GM18867 (cell line): ENCODE data around the gene ANKRD37.
A peak's percentile ranks its signal among the peaks of the same experiment; 100 is the strongest.

Source experiments
- ATAC-seq: cut with Tn5 transposase; IDR thresholded peaks from one replicate; pipeline ENCODE4 v1.9.1; 2021; ENCODE audit warnings: mild to moderate bottlenecking, moderate library complexity; ENCODE audit not compliant: unreplicated experiment

The ANKRD37 gene

DNA sequence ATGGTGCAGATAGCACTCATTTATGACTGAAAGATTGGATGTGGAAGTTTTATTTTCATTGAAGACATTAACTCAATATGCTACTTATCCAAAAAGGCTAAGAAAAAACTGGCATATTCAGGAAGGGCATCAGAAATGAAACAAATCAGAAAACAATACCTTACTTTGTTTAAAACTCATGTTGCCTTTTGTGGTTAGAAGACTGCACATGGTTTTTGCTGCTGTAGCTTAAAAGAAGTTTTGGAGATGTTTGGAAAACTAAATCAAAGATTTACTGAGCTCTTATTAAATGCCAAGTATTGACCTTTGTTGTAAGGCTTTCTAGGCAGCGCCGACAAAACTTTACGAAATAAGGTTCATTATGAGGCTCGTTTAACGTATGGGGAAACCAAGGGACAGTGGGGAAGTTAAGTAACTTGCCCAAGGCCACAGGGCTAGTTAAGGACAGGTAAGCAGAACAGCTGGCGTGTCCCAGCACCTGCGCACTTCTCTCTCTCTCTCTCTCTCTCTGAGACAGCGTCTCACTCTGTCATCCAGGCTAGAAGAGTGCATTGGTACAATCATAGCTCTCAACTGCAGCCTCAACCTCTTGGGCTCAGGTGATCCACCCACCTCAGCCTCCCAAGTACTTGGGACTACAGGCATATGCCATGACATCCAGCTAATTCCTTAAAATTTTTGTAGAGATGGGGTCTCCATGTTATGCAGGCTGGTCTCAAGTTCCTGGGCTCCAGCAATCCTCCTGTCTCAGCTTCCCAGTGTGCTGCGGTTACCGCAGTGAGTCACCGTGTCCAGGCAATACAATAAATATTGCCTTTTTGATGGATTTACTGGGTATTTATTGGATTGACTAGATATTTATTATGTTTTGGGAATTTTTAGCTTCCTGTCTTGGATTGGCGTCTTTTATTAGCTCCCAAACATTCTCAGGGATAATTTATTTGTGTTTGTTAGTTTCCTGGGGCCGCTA is 17.0 kb upstream of the ANKRD37 start:
- ATAC-seq = no peak

DNA sequence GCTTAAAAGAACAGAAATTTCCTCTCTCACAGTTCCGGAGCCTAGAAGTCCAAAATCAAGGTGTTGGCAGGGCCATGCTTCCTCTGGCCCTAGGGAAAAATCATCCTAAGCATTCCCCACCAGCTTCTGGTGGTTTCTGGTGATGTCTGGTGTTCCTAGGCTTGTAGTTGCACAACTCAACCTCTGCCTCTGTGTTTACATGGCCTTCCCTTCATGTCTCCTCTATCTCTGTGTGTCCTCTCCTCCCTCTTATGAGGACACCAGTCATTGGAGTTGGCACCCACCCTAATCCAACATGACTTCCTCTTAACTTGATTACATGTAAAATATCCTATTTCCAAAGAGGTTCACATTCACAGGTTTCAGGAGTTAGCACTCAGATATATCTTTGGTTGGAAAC is 16.3 kb upstream of the ANKRD37 start:
- ATAC-seq = no peak

DNA sequence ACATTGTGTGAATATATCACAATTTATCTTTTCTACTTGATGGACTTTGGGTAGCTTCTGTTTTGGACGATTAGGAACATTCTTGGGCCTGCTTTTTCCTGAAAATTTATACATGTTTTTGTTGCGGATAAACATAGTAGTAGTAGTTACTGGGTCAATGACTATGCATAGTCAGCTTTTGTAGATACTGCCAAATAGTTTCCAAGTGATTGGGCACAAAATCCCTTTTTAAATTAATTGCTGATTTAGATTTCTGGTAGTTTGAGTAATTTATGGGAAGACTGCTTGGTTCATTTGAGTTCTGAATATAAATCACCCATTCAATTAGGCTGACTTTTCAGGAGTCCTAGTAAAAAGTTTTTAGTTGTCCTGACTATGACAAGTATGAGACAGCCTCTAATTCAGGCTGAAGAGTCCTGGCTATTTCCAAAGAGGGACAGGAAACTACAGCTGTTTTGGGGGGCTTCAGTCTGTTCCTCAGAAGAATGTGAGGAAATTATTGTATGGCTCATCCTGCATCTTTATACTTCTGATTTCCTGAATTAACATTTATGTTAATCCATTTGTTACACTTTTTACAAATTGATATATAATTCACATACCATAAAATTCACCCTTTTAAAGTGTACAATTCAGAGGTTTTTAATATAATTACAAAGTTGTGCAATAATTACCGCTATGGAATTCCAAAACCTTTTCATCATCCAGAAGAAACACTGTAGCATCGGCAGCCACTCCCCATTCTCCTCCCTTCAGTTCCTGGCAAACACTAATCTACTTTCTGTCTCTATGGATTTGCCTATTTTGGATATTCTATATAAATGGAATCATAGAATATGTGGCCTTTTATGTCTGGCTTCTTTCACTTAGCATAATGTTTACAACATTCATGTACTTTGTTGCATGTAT is 15.1 kb upstream of the ANKRD37 start:
- no peak for ATAC-seq

DNA sequence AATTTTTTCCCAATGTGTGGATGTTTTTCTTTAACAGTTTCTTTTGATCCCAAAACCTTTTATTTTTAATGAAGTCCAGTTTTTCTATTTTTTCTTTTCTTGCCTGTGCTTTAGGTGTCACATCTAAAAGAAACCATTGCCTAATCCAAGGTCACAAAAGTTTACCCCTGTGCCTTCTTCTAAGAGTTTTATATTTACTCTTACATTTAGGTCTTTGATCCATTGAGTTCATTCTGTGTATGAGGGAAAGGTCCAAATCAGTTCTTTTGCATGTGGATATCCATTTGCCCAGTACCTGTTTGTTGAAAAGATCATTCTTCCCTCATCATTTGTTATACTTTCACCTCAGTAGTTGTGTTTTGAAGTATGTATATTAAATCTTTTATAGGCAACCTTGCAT is 13.9 kb upstream of the ANKRD37 start:
- no peak for ATAC-seq

DNA sequence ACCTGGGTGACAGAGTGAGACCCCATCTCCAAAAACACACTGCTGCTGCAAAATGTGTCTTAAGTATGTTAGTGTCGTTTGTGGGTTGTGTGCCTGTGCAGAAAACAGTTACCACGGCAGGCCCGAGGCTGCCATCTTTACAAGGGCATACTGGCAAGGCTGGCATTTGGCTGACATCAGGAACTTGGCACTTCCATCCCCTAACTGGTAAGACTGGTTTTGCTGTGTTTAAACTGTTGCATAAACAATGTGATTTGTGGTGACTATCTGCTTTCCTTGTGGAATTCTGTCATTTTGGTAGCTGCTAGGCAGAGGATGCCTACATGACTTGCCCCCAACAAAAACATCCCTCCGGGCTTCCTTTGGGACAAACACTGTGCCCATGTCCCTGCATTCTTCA is 13.2 kb upstream of the ANKRD37 start:
- ATAC-seq = no peak

DNA sequence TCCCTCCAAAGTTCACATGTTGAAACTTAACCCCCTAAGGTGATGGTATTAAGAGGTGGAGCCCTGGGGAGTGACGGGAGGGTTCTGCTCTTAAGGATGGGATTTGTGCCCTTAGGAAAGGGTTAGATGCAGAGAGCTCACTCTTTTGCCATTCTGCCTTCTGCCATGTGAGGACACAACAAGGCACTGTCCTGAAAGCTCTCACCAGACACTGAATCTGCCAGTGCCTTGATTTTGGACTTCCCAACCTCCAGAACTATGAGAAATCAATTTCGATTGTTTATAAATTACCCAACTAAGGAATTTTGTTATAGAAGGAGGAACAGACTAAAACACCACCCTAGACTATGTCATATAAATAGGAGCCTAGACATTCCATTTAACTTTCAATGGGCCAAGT is 12.6 kb upstream of the ANKRD37 start:
- no peak for ATAC-seq

DNA sequence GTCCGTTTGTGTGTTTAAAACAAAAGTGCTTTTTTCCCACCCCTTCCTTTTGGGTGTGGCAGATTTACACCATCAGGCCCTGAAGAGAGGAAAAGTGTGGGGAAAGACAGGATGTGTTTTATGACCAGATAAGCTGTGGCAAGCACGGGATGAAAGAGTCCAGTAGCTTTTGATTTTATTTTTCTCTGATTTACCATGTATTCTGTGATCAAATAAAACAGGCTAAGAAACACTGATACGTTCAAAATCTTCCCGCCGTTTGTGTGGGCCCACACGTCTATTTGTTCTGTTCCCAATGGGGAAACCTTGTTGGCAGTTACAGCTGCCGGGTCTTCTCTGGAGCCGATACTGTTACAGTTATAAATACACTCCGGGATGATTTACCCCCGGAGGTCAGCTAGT is 11.7 kb upstream of the ANKRD37 start:
- ATAC-seq = no peak

DNA sequence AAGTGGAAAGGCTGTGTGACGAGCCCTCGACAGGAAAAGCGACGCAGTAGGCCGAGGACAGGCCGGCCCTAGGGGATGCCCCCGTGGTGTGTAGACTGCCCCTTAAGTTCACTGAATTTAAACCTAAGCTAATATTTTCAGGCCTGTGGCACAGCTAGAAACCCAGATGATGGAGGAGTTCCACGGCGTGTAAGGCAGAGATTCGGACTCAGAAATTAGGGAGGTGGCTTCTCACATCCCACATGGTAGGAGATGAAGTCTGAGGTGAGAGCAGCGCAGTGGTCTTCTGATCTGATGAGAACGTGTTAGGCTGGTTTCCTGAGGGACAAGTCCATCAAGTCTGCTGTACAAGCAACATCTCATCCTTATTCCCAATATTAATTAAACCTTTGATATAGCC is 8.7 kb upstream of the ANKRD37 start:
- ATAC-seq = no peak

DNA sequence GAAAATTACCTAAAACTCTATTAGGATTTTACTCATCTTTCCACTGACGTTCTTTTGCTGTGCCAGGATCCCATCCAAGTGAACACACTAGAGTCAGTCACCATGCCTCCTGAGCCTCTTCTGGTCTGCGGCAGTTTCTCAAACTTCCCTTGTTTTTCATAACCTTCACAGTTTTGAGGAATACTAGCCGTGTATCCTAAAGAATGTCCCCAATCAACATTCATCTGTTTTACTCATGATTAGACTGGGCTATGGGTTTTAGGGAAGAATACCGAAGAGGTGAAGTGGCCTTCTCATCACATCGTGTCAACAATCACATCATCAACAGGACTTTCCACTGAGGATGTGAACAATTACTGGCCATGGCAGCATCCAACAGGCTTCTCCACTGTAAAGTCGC is 5.7 kb upstream of the ANKRD37 start:
- ATAC-seq = no peak

DNA sequence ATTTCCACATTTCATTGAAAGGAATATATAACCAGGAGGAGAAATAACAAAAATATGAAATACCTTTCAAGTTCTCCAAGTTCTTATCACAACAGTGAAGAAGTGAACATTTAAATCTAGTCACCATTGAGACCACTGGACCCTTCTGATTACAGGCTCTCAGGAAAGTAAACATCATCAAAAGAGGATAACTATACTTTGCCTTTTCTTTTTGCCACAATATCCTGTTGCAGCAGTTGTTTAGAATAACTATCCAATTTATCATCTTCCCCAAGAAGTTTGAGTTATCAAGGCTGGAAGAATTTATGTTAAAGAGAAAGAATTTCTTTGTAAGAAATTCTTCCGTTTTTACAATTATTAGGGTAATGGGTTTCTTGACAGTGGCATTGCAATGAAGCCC is 4.5 kb upstream of the ANKRD37 start:
- no peak for ATAC-seq

DNA sequence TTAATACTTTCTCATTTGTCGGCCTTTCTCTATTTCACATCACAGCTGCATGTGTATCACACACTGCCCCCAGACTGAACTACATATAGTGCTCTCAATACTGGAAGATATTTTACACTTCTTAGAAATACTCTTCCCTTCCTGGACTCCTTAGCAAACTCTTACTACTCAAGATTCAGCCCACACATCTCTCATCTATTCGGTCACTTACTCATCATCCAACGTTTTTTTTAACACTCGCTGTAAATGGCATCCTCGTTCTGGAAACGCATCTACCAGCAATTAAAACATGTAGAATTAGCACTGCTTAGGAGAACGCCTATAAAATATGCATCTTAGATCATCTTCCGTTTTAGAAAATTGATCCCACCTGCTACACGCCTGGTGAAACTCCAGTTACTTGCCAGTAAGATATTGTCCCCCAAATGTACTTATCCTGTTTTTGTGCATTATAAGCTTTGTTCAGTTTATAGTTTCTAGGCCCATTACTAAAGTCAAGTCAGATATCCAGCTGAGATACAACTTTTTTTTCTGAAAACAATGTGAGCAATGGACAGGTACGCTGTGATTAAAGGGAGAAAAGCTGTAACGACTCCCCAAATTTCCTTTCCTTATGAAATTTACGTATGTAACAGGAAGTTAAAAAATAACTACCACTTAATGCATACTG is 1.9 kb upstream of the ANKRD37 start:
- no peak for ATAC-seq

DNA sequence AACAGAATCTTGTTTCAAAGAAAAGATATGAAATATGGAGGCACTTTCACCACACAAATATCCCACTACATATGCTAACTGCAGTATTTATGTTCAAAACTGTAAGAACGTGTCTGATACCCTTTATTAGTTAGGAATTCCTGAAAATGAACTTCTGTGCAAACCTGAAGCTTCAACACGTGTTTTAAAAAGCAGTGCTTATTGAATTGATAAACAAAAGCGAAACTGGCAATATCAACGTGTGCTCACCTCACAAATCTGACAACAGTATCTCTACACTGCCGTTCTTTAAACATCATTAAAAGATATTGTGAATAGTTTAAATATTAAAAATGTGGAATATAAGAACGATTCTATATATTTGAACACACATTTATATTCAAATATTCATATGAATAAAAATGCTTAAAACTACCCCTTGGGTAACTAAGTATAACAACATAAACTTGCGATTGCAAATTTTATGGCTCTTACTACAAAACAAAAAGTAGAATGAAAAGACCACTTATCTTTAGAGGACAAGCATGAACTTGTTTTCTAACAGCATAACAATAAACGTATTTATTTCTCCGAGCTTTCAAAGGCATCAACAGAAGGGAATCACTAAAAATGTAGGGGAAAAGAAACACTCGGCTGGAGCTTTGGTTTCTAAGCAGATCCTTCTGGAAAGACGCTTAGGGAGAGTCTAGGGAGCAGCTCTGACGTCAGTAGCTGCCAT is 1.2 kb upstream of the ANKRD37 start, which contains the start of gene LRP2BP:
LRP2BP (minus strand) TSS at position 687 of the 718 bp plus-strand sequence. CDS start 17,738 bp downstream, outside the sequence.
- no peak for ATAC-seq

DNA sequence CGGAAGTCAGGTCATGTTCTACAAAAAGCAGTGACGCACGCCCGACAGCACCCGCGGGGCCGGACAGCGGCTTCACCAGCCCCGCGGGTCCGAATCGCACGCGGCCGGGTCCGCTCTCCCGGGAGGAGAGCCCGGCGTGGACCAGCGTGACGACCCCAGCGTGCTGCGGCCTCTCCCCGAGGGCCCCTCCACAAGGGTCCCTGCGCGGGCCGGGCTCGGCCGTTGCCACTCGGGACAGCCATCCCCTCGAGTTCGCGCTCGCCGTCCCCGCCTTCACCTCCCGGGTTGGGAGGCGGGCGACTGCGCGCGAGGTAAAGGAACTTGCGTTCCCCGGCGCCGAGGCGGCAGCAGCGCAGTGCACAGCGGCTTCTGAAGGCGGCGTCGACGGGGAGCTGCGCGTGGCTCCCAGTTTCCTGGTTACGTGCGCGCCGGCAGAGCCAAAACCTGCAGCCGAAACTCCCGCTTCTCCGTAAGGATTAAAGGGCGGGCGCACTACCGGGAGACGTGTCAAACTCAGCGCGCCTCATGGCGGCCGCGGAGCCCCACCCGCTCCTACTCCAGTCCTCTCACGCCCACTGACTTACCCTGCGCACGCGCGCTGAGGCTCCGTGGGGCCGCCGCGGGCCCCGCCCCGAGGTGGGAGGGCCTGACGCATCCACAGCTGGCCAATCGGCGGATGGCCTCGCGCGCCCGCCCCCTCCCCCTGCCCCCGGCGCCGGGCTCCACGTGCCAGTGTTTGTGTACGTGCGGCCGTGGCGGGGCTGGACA is 501 bp upstream of the ANKRD37 start:
- ATAC-seq = peak; percentile 77

DNA sequence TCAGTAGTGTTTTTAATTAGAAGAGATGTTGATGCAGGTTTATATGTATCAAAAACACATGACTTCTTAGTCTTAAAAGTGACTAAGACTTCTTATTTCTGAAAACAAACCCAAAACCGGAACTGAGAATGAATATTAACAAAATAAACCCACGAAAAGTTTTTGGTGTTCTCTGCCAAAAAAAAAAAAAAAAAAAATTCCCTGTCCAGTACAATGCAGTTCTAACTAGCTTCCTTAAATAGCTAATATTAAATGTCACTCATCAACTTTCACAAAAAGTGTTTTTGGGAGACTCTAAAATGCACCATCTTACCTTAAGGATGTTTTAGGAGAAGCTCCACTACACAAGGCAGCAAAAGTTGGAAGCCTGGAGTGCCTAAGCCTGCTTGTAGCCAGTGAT is 2.0 kb downstream of the ANKRD37 start:
- ATAC-seq = no peak

DNA sequence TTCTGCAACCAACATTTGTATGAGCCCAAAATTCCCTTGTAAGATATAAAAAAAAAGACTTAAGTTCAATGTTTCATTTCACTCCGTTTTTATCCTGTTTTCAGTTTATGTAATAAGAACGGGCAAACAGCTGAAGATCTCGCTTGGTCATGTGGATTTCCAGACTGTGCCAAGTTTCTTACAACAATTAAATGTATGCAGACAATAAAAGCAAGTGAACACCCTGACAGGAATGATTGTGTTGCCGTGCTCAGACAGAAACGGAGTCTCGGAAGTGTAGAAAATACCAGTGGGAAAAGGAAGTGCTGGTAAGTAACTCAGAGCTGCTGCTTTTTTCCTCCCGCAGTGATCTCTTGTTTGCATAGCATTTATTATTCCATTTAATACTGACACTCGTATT is 2.8 kb downstream of the ANKRD37 start:
- ATAC-seq = no peak

DNA sequence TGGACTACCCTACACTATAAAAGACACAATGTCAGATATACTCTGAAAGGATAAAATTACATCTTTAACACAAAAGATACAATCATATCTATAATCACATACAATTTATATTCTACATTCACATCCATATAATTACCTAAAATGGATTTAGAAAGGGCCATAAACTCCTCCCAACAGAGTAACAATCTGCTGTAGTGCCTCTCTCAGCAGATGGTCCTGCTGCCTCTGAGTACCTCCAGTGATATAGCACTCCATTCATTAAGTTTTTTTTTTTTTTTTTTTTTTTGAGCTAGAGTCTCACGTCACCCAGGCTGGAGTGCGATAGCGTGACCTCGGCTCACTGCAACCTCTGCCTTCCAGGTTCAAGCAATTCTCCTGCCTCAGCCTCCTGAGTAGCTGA is 7.4 kb downstream of the ANKRD37 start:
- no peak for ATAC-seq

DNA sequence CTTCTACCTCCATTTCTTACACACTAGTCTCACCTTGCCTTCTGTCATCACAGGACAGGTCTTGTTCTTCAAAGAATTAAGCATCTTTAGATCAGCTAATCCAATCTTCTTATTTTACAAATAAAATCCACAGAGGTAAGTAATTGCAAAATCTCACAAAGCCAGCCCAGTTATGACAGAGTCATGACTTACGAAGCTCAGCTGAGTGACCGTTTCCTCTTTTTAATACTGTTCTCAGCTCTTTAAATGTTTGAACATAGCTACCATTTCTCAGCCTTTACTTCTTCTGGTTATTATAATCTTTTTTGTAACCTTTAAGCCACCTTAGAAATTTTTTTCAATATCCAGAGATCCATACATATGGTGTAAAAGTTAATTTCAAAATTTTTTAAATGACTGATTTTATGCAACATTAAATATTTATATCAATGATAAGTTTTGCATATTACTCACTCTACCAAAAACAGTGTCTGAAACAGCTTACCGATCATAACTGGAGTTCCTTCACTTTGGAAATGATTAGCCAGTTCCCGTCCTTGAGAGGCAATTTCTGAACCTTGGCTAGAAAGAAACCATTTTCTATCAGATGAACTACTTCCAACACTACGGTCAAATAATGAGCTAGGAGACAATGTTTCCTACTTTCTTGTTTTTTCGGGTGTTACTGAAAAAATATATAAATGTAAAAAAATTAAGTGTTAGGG is 8.8 kb downstream of the ANKRD37 start:
- no peak for ATAC-seq

DNA sequence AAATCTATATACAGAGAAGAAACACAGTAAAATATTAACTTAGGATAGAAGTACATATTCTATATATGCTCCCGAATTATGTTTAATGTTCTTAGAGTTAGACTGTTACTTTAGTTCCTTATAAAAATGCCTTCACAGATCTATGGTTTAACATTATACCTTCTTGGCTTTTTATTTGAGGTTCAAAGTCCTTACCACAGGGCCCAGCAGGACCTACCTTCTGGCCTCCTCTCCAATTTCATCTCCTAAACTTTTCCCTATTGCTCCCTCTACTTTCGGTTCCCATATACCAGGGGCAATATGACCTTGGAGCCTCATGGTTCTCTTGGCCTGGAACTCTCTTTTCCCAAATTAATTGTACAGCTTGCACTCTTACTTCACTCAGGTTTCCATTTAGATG is 11.8 kb downstream of the ANKRD37 start:
- ATAC-seq = no peak

DNA sequence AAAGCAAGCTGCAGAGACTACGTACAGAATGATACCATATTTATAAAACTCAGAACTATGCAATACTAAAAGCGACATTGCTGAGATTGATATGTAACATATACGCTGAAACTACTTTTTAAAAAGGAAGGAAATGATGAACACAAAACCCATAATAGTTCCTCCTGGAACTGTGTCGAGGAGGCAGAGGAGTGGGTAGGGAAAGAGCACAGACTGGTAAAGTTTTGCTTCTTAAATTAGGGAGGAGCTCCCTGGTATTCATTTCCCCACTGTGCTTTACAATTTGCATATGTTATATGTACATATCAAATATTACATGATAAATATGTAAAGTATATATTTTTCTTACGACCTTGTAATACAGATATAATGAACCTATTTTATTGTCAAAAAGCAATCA is 15.2 kb downstream of the ANKRD37 start:
- no peak for ATAC-seq
